ENCODE data around the gene TUBGCP3.

DNA sequence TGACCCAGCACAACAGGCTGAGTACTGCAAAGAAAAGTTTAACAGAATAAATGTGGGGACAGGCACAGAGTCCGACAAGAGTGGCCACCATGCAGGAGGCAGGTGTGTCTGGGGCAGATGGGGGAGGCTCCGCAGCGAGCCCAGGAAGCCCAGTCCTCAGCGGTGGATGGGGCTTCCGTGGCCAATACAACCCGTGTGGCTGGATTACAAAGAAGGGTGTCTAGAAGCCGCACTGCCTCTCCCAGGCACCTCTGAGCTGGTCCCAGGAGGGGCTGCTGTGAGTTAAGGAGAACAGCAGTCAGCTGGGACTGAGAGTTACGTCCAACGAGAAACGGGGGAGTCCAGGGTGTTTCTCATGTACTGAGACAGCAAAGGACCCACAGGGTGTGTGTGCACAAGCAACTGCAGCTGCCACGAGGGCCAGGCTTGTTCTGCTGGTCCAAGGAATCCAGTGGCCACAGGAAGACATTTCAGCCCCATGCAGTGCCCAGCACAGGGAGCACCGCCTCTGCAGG lies 141.5 kb downstream of the TUBGCP3 start:
- TF ChIP-seq, protein P1, sequence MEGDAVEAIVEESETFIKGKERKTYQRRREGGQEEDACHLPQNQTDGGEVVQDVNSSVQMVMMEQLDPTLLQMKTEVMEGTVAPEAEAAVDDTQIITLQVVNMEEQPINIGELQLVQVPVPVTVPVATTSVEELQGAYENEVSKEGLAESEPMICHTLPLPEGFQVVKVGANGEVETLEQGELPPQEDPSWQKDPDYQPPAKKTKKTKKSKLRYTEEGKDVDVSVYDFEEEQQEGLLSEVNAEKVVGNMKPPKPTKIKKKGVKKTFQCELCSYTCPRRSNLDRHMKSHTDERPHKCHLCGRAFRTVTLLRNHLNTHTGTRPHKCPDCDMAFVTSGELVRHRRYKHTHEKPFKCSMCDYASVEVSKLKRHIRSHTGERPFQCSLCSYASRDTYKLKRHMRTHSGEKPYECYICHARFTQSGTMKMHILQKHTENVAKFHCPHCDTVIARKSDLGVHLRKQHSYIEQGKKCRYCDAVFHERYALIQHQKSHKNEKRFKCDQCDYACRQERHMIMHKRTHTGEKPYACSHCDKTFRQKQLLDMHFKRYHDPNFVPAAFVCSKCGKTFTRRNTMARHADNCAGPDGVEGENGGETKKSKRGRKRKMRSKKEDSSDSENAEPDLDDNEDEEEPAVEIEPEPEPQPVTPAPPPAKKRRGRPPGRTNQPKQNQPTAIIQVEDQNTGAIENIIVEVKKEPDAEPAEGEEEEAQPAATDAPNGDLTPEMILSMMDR (conservative IDR thresholded peaks at IDR 0.05; ENCODE audit: low read depth in 2 of 2), result no peak
- TF ChIP-seq, protein P2, sequence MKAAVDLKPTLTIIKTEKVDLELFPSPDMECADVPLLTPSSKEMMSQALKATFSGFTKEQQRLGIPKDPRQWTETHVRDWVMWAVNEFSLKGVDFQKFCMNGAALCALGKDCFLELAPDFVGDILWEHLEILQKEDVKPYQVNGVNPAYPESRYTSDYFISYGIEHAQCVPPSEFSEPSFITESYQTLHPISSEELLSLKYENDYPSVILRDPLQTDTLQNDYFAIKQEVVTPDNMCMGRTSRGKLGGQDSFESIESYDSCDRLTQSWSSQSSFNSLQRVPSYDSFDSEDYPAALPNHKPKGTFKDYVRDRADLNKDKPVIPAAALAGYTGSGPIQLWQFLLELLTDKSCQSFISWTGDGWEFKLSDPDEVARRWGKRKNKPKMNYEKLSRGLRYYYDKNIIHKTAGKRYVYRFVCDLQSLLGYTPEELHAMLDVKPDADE (IDR thresholded peaks at IDR 0.05), result no peak
- TF ChIP-seq EZH2phosphoT487 (IDR thresholded peaks at IDR 0.05; ENCODE audit: unreplicated experiment) (no peak), EZH2 (IDR thresholded peaks at IDR 0.05; ENCODE audit: low read depth, unreplicated experiment) (no peak), POLR2AphosphoS5 (IDR thresholded peaks at IDR 0.05; ENCODE audit: low read depth) (no peak), JUNB (IDR thresholded peaks at IDR 0.05; ENCODE audit: unreplicated experiment) (no peak), CREB1 (CRISPR knock-in tag; IDR thresholded peaks at IDR 0.05; ENCODE audit: low read depth) (no peak), ZNF114 (CRISPR knock-in tag; IDR thresholded peaks at IDR 0.05) (no peak), STAT1 (IDR thresholded peaks at IDR 0.05; ENCODE audit: unreplicated experiment) (no peak), ZNF331 (CRISPR knock-in tag; IDR thresholded peaks at IDR 0.05; ENCODE audit: low read depth) (no peak)
- TF ChIP-seq, protein P3, sequence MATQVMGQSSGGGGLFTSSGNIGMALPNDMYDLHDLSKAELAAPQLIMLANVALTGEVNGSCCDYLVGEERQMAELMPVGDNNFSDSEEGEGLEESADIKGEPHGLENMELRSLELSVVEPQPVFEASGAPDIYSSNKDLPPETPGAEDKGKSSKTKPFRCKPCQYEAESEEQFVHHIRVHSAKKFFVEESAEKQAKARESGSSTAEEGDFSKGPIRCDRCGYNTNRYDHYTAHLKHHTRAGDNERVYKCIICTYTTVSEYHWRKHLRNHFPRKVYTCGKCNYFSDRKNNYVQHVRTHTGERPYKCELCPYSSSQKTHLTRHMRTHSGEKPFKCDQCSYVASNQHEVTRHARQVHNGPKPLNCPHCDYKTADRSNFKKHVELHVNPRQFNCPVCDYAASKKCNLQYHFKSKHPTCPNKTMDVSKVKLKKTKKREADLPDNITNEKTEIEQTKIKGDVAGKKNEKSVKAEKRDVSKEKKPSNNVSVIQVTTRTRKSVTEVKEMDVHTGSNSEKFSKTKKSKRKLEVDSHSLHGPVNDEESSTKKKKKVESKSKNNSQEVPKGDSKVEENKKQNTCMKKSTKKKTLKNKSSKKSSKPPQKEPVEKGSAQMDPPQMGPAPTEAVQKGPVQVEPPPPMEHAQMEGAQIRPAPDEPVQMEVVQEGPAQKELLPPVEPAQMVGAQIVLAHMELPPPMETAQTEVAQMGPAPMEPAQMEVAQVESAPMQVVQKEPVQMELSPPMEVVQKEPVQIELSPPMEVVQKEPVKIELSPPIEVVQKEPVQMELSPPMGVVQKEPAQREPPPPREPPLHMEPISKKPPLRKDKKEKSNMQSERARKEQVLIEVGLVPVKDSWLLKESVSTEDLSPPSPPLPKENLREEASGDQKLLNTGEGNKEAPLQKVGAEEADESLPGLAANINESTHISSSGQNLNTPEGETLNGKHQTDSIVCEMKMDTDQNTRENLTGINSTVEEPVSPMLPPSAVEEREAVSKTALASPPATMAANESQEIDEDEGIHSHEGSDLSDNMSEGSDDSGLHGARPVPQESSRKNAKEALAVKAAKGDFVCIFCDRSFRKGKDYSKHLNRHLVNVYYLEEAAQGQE (IDR thresholded peaks at IDR 0.05; ENCODE audit: unreplicated experiment), result no peak
